SJSA1 (cell line): Measurements from ENCODE around the gene ADAMTS14. TPM values are rescaled to one million over a fixed set of nuclear protein-coding genes. Genes with fewer than 3 reads are reported as not detected.

ENCODE experiments used
- DNase-seq, 2 experiments: peaks; one replicate each; pipeline ENCODE4 v3.0.0-alpha.2; 2015 to 2020; ENCODE audit warnings: low spot score in 2 of 2, low read depth in 1 of 2
- H3K27ac ChIP-seq: fragments of 250-450 bp; sonication (Bioruptor Pico); 2 replicates; pipeline ENCODE4 v1.5.1; 2020; ENCODE audit warnings: mild to moderate bottlenecking, moderate library complexity
- H3K27me3 ChIP-seq: fragments of 250-450 bp; sonication (Bioruptor Pico); replicated peaks from 2 replicates; pipeline ENCODE4 v1.5.1; 2020; ENCODE audit warnings: mild to moderate bottlenecking, moderate library complexity
- H3K36me3 ChIP-seq: fragments of 250-450 bp; sonication (Bioruptor Pico); 2 replicates; pipeline ENCODE4 v1.5.1; 2020; ENCODE audit warnings: mild to moderate bottlenecking
- H3K4me1 ChIP-seq: fragments of 250-450 bp; sonication (Bioruptor Pico); replicated peaks from 2 replicates; pipeline ENCODE4 v1.6.1; 2021; ENCODE audit warnings: mild to moderate bottlenecking
- H3K4me3 ChIP-seq: fragments of 250-450 bp; sonication (Bioruptor Pico); 2 replicates; pipeline ENCODE4 v1.5.1; 2020; ENCODE audit warnings: mild to moderate bottlenecking
- H3K9me3 ChIP-seq: fragments of 250-450 bp; sonication (Bioruptor Pico); replicated peaks from 2 replicates; pipeline ENCODE4 v1.5.1; 2020; ENCODE audit warnings: mild to moderate bottlenecking
- total RNA-seq: library from RNA; depleted of rRNA; stranded (reverse); fragments of >200 nt; shearing (Covaris generic); gene quantifications from 2 replicates; pipeline ENCODE4 v1.2.3, GENCODE V29; 2014

ADAMTS14 gene
- total RNA-seq, 1 experiment from 2014 or later = 1.2 TPM

- Histone ChIP-seq H3K4me1 (no peaks in the 10 kb centered on the region), H3K4me3 (no peak overlapping the region), H3K27ac (no peak overlapping the region), H3K27me3 (peaks cover 11% of the 10 kb centered on the region), H3K9me3 (no peaks in the 10 kb centered on the region), H3K36me3 (no peaks in the 10 kb centered on the region)
- DNase-seq = no peak
These were observed 125.5 kb downstream of the ADAMTS14 start for GRCh38 chr10:70797840-70798239.

- no peak overlapping the region for H3K4me3 ChIP-seq
- no peak for DNase-seq
- H3K36me3 ChIP-seq = no peaks in the 10 kb centered on the region
- no peaks in the 10 kb centered on the region for H3K4me1 ChIP-seq
- H3K9me3 ChIP-seq = no peaks in the 10 kb centered on the region
- peaks cover 3% of the 10 kb centered on the region; the same call in 1 of the 2 replicates for H3K27me3 ChIP-seq
- no peak overlapping the region for H3K27ac ChIP-seq
These were observed 126.8 kb downstream of the ADAMTS14 start for GRCh38 chr10:70799124-70799523.

- Histone ChIP-seq H3K4me3 (no peak overlapping the region), H3K27ac (no peak overlapping the region), H3K36me3 (no peaks in the 10 kb centered on the region), H3K27me3 (no peaks in the 10 kb centered on the region; the same call in 1 of the 2 replicates), H3K9me3 (no peaks in the 10 kb centered on the region), H3K4me1 (peaks cover 5% of the 10 kb centered on the region; the same call in 1 of the 2 replicates)
- no peak for DNase-seq
These were observed 129.5 kb downstream of the ADAMTS14 start for GRCh38 chr10:70801854-70802253.

- Histone ChIP-seq H3K9me3 (no peaks in the 10 kb centered on the region), H3K36me3 (no peaks in the 10 kb centered on the region), H3K4me3 (no peak overlapping the region), H3K4me1 (peaks cover 5% of the 10 kb centered on the region; the same call in 1 of the 2 replicates), H3K27me3 (no peaks in the 10 kb centered on the region), H3K27ac (no peak overlapping the region)
- DNase-seq = no peak
These were observed 131.6 kb downstream of the ADAMTS14 start for GRCh38 chr10:70803775-70804420.

GRCh38 chr10:70804421-70804808, 132.1 kb downstream of the ADAMTS14 start:
- H3K4me1 ChIP-seq = peaks cover 5% of the 10 kb centered on the region; the same call in 1 of the 2 replicates
- no peak overlapping the region for H3K4me3 ChIP-seq
- H3K27ac ChIP-seq = no peak overlapping the region
- H3K27me3 ChIP-seq = no peaks in the 10 kb centered on the region
- DNase-seq = no peak
- H3K9me3 ChIP-seq = no peaks in the 10 kb centered on the region
- H3K36me3 ChIP-seq = no peaks in the 10 kb centered on the region

- no peak overlapping the region for H3K27ac ChIP-seq
- peaks cover 5% of the 10 kb centered on the region; the same call in 1 of the 2 replicates for H3K4me1 ChIP-seq
- no peaks in the 10 kb centered on the region for H3K9me3 ChIP-seq
- no peaks in the 10 kb centered on the region for H3K36me3 ChIP-seq
- H3K27me3 ChIP-seq = no peaks in the 10 kb centered on the region
- no peak overlapping the region for H3K4me3 ChIP-seq
- no peak for DNase-seq
These were observed 133.4 kb downstream of the ADAMTS14 start for GRCh38 chr10:70805619-70806215.

- Histone ChIP-seq H3K36me3 (no peaks in the 10 kb centered on the region), H3K27me3 (no peaks in the 10 kb centered on the region), H3K9me3 (no peaks in the 10 kb centered on the region), H3K4me1 (peaks cover 5% of the 10 kb centered on the region; the same call in 1 of the 2 replicates), H3K27ac (no peak overlapping the region), H3K4me3 (no peak overlapping the region)
- no peak for DNase-seq
These were observed 134.5 kb downstream of the ADAMTS14 start for GRCh38 chr10:70806841-70807240.

- Histone ChIP-seq H3K27ac (no peak overlapping the region), H3K4me1 (peaks cover 5% of the 10 kb centered on the region; the same call in 1 of the 2 replicates), H3K27me3 (no peaks in the 10 kb centered on the region), H3K9me3 (no peaks in the 10 kb centered on the region), H3K36me3 (no peaks in the 10 kb centered on the region), H3K4me3 (no peak overlapping the region)
- no peak for DNase-seq
These were observed 135.2 kb downstream of the ADAMTS14 start for GRCh38 chr10:70807556-70807955.

- H3K27ac ChIP-seq = no peak overlapping the region
These were observed 136.8 kb downstream of the ADAMTS14 start for GRCh38 chr10:70809011-70809611.

GRCh38 chr10:70809726-70810125, 137.4 kb downstream of the ADAMTS14 start:
- H3K27me3 ChIP-seq = no peaks in the 10 kb centered on the region
- H3K4me1 ChIP-seq = peaks cover 1% of the 10 kb centered on the region; the same call in 1 of the 2 replicates
- H3K27ac ChIP-seq = no peak overlapping the region
- no peak overlapping the region for H3K4me3 ChIP-seq
- H3K36me3 ChIP-seq = no peaks in the 10 kb centered on the region
- DNase-seq = no peak
- H3K9me3 ChIP-seq = no peaks in the 10 kb centered on the region

More at GRCh38 chr10:70809011-70809611, 136.8 kb downstream of the ADAMTS14 start:
- no peaks in the 10 kb centered on the region for H3K9me3 ChIP-seq
- H3K27me3 ChIP-seq = no peaks in the 10 kb centered on the region
- H3K36me3 ChIP-seq = no peaks in the 10 kb centered on the region
- H3K4me3 ChIP-seq = no peak overlapping the region
- DNase-seq = no peak
- H3K4me1 ChIP-seq = peaks cover 5% of the 10 kb centered on the region; the same call in 1 of the 2 replicates

- no peak for DNase-seq
- Histone ChIP-seq H3K27me3 (no peaks in the 10 kb centered on the region), H3K27ac (no peak overlapping the region), H3K36me3 (peaks cover 2% of the 10 kb centered on the region; the same call in 1 of the 2 replicates), H3K4me3 (no peak overlapping the region), H3K9me3 (no peaks in the 10 kb centered on the region), H3K4me1 (peaks cover 5% of the 10 kb centered on the region)
These were observed 138.7 kb downstream of the ADAMTS14 start for GRCh38 chr10:70810967-70811366.

- H3K4me1 ChIP-seq = peaks cover 7% of the 10 kb centered on the region
- H3K27me3 ChIP-seq = no peaks in the 10 kb centered on the region
- H3K4me3 ChIP-seq = no peak overlapping the region
- no peak for DNase-seq
- peaks cover 3% of the 10 kb centered on the region for H3K36me3 ChIP-seq
- no peaks in the 10 kb centered on the region for H3K9me3 ChIP-seq
- H3K27ac ChIP-seq = no peak overlapping the region
These were observed 139.6 kb downstream of the ADAMTS14 start for GRCh38 chr10:70811881-70812280.
